Measurements from ENCODE around the gene CAMK1D. TPM values are rescaled to one million over a fixed set of nuclear protein-coding genes. Genes with fewer than 3 reads are reported as not detected.
A peak's percentile ranks its signal among the peaks of the same experiment; 100 is the strongest.

Gene CAMK1D
- total and polyA plus RNA-seq, 10 of the 15 experiments (the other 5 are each of a cell fraction or from before 2014, with no cell fraction given) = 2.1 to 35.5 (median 14.7) TPM

DNA sequence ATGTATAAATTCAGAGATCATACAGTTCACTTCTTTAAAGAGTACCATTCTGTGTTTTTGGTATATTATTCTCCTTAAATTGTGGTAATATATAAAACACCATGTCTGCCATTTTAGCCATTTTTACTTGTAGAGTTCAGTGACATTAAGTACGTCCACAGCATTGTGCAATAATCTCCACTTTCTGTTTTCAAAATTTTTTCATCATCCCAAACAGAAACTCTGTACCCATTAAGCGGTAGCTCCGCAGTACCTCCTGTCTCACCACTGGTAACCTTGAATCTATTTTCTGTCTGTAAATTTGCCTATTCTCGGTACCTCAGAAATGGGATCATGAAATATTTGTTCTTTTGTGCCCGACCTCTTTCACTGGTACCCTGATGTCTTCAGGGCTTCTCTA is 60.3 kb downstream of the CAMK1D start:
- no peaks in the 10 kb centered on the region for H3K27me3 ChIP-seq (replicated peaks in 1 of 2; ENCODE audit: control insufficient read depth in 2 of 2, insufficient read depth in 2 of 2, low read length in 1 of 2)
- 0 out of 4 replicates have a peak, but pooled peaks cover 0 to 3% of the 10 kb centered on the region in 2 experiments for H3K36me3 ChIP-seq (ENCODE audit: control insufficient read depth in 2 of 2, insufficient read depth in 2 of 2, low read length in 1 of 2)
- no peak overlapping the region for H3K9ac ChIP-seq (ENCODE audit: control insufficient read depth, insufficient read depth, low read length)
- POLR2A ChIA-PET = no interaction called here
- intact Hi-C loops (cut with micrococcal nuclease; ENCODE audit: unreplicated experiment) = no loop called here
- no peak overlapping the region for H3K4me3 ChIP-seq
- ATAC-seq = no peak
- no peak overlapping the region for H2AFZ ChIP-seq (ENCODE audit: control insufficient read depth, low read depth, low read length)
- WGBS (ENCODE audit: insufficient coverage, insufficient replicate concordance, low lambda C conversion rate, missing lambda C conversion rate) = 98% methylated on average over 5 of the region's 5 CpGs
- no peak overlapping the region for H3K27ac ChIP-seq (ENCODE audit: control insufficient read depth, insufficient read depth)
- no TSS peak for BruUV-seq (replicated peaks)
- no peaks in the 10 kb centered on the region for H3K9me3 ChIP-seq (replicated peaks; ENCODE audit: control insufficient read depth, insufficient read depth, low read length)
- in situ Hi-C loops (cut with MboI) = no loop called here
- 0 out of 2 replicates have a peak, but pooled peaks cover 2% of the 10 kb centered on the region for H3K79me2 ChIP-seq (ENCODE audit: control insufficient read depth, insufficient read depth, low read length)
- RAD21 ChIA-PET (ENCODE audit: unreplicated experiment) = no interaction called here
- H3K4me1 ChIP-seq (ENCODE audit: control insufficient read depth, insufficient read depth, low read length) = no peaks in the 10 kb centered on the region
- CTCF ChIA-PET = interaction anchor here (1.8 kb wide), 1 partner anchor 11 kb away, joined by 5 read pairs; no protein-coding TSS in a partner anchor
- H3K4me2 ChIP-seq (ENCODE audit: control insufficient read depth, insufficient read depth) = no peak overlapping the region
- H4K20me1 ChIP-seq (ENCODE audit: control insufficient read depth, insufficient read depth) = no peaks in the 10 kb centered on the region
- SMC1A ChIA-PET (ENCODE audit: uncharacterized antibody, unreplicated experiment) = interaction anchor here (0.6 kb wide), 1 partner anchor 27 kb away, joined by 3 read pairs; no protein-coding TSS in a partner anchor
- TF ChIP-seq, protein P1, sequence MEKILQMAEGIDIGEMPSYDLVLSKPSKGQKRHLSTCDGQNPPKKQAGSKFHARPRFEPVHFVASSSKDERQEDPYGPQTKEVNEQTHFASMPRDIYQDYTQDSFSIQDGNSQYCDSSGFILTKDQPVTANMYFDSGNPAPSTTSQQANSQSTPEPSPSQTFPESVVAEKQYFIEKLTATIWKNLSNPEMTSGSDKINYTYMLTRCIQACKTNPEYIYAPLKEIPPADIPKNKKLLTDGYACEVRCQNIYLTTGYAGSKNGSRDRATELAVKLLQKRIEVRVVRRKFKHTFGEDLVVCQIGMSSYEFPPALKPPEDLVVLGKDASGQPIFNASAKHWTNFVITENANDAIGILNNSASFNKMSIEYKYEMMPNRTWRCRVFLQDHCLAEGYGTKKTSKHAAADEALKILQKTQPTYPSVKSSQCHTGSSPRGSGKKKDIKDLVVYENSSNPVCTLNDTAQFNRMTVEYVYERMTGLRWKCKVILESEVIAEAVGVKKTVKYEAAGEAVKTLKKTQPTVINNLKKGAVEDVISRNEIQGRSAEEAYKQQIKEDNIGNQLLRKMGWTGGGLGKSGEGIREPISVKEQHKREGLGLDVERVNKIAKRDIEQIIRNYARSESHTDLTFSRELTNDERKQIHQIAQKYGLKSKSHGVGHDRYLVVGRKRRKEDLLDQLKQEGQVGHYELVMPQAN (conservative IDR thresholded peaks at IDR 0.05) = no peak
- TF ChIP-seq BMI1 (IDR thresholded peaks at IDR 0.05; ENCODE audit: borderline replicate concordance) = no peak
- no peak for TF ChIP-seq ZNF384 (IDR thresholded peaks at IDR 0.05; ENCODE audit: borderline replicate concordance, low read depth, low read length)
- no peak for DNase-seq (ENCODE audit: low read depth, low spot score)
- no peak for FAIRE-seq

DNA sequence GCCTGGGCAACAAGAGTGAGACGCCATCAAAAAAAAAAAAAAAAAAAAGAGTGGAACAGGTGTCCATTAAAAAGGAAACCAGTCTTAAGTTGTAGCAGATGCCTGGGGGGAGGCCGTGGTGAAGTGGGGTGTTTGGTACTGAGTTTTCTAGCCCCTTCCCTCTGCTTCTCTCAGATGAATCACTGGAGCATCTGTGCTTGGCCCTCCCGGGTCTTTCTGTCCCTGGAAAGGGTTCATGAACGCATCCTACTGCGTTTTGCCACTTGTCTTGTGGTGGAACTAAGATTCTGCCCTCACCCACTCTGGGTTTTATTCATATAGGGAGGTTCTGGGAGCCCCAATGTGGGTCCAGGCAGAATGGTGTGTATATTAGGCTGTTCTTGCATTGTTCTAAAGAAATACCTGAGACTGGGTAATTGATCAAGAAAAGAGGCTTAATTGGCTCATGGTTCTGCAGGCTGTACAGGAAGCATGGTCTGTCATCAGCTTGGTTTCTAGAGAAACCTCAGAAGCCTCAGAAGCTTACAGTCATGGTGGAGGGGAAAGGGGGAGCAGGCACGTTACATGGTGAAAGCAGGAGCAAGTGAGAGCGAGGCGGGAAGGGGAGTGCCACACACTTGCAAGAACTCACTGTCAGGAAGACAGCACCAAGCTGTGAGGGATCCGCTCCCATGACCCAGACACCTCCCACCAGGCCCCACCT is 63.5 kb downstream of the CAMK1D start:
- no peak for FAIRE-seq
- no peaks in the 10 kb centered on the region for H3K9me3 ChIP-seq (replicated peaks; ENCODE audit: control insufficient read depth, insufficient read depth, low read length)
- no peak for DNase-seq (ENCODE audit: low read depth, low spot score)

More for the DNA sequence above, 63.5 kb downstream of the CAMK1D start:
- H3K9ac ChIP-seq (ENCODE audit: control insufficient read depth, insufficient read depth, low read length) = no peak overlapping the region
- ChIA-PET POLR2A (no interaction called here), SMC1A (ENCODE audit: uncharacterized antibody, unreplicated experiment) (no interaction called here), CTCF (no interaction called here), RAD21 (ENCODE audit: unreplicated experiment) (no interaction called here)
- peaks cover 2% of the 10 kb centered on the region; the same call in 1 of the 2 replicates for H3K79me2 ChIP-seq (ENCODE audit: control insufficient read depth, insufficient read depth, low read length)
- 80% methylated on average over 8 of the region's 9 CpGs for WGBS (ENCODE audit: insufficient coverage, insufficient replicate concordance, low lambda C conversion rate, missing lambda C conversion rate)
- in situ Hi-C loops (cut with MboI) (no loop called here), intact Hi-C loops (cut with micrococcal nuclease; ENCODE audit: unreplicated experiment) (no loop called here)
- no peak overlapping the region for H3K4me2 ChIP-seq (ENCODE audit: control insufficient read depth, insufficient read depth)
- peak; percentile 23; the same call in 2 of the 3 replicates for ATAC-seq
- no TSS peak for BruUV-seq (replicated peaks)
- no peak overlapping the region for H3K4me3 ChIP-seq
- H3K27me3 ChIP-seq (replicated peaks in 1 of 2; ENCODE audit: control insufficient read depth in 2 of 2, insufficient read depth in 2 of 2, low read length in 1 of 2) = no peaks in the 10 kb centered on the region
- 0 out of 4 replicates have a peak, but pooled peaks cover 0 to 3% of the 10 kb centered on the region in 2 experiments for H3K36me3 ChIP-seq (ENCODE audit: control insufficient read depth in 2 of 2, insufficient read depth in 2 of 2, low read length in 1 of 2)
- TF ChIP-seq ZBED1 (IDR thresholded peaks at IDR 0.05; ENCODE audit: borderline replicate concordance) (no peak), RUNX3 (IDR thresholded peaks at IDR 0.05; ENCODE audit: low read length) (peak; percentile 72), ZNF207 (IDR thresholded peaks at IDR 0.05; ENCODE audit: borderline replicate concordance) (no peak), ASH2L (IDR thresholded peaks at IDR 0.05; ENCODE audit: borderline replicate concordance, low read depth) (no peak), RAD21 (IDR thresholded peaks at IDR 0.05; ENCODE audit: insufficient read depth, low read depth, low read length) (no peak)
- TF ChIP-seq, protein P2, sequence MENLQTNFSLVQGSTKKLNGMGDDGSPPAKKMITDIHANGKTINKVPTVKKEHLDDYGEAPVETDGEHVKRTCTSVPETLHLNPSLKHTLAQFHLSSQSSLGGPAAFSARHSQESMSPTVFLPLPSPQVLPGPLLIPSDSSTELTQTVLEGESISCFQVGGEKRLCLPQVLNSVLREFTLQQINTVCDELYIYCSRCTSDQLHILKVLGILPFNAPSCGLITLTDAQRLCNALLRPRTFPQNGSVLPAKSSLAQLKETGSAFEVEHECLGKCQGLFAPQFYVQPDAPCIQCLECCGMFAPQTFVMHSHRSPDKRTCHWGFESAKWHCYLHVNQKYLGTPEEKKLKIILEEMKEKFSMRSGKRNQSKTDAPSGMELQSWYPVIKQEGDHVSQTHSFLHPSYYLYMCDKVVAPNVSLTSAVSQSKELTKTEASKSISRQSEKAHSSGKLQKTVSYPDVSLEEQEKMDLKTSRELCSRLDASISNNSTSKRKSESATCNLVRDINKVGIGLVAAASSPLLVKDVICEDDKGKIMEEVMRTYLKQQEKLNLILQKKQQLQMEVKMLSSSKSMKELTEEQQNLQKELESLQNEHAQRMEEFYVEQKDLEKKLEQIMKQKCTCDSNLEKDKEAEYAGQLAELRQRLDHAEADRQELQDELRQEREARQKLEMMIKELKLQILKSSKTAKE (IDR thresholded peaks at IDR 0.05; ENCODE audit: low read depth, poor library complexity, severe bottlenecking) = no peak
- TF ChIP-seq, protein P3, sequence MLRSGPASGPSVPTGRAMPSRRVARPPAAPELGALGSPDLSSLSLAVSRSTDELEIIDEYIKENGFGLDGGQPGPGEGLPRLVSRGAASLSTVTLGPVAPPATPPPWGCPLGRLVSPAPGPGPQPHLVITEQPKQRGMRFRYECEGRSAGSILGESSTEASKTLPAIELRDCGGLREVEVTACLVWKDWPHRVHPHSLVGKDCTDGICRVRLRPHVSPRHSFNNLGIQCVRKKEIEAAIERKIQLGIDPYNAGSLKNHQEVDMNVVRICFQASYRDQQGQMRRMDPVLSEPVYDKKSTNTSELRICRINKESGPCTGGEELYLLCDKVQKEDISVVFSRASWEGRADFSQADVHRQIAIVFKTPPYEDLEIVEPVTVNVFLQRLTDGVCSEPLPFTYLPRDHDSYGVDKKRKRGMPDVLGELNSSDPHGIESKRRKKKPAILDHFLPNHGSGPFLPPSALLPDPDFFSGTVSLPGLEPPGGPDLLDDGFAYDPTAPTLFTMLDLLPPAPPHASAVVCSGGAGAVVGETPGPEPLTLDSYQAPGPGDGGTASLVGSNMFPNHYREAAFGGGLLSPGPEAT (IDR thresholded peaks at IDR 0.05; ENCODE audit: low read depth) = no peak
- H3K27ac ChIP-seq (ENCODE audit: control insufficient read depth, insufficient read depth) = no peak overlapping the region
- H3K4me1 ChIP-seq (ENCODE audit: control insufficient read depth, insufficient read depth, low read length) = no peaks in the 10 kb centered on the region
- H2AFZ ChIP-seq (ENCODE audit: control insufficient read depth, low read depth, low read length) = no peak overlapping the region
- no peaks in the 10 kb centered on the region for H4K20me1 ChIP-seq (ENCODE audit: control insufficient read depth, insufficient read depth)

Measured in GM12878 (cell line).